Activated T-helper 2 cell treated with anti-CD3 and anti-CD28 coated beads, Interferon-gamma antibody, Interleukin-2, Interleukin-4, amounts not matched to agents 10 μg/mL and 5 μg/mL and 100 μg/mL, durations not matched to agents 14 hours and 24 hours and 36 hours (primary cell): ENCODE measurements around the gene CSTPP1. TPM values are rescaled to one million over a fixed set of nuclear protein-coding genes. Genes with fewer than 3 reads are reported as not detected.
"Not testable (repeated sequence)": the region's sequence is repeated elsewhere in the genome, so short reads cannot be mapped to it uniquely, and the experiment has no call there.

Source experiments
- DNase-seq: peaks from one replicate; pipeline ENCODE4 v3.0.0; 2021; ENCODE audit warnings: low spot score
- H3K27ac Mint-ChIP-seq: one replicate; pipeline ENCODE4 v1.8.0; 2021; ENCODE audit warnings: mixed read lengths
- H3K27me3 Mint-ChIP-seq: one replicate; pipeline ENCODE4 v1.8.0; 2021; ENCODE audit warnings: low read depth, mixed read lengths
- H3K36me3 Mint-ChIP-seq: one replicate; pipeline ENCODE4 v1.8.0; 2021; ENCODE audit warnings: low read depth, mixed read lengths
- H3K4me1 Mint-ChIP-seq: one replicate; pipeline ENCODE4 v1.8.0; 2021; ENCODE audit warnings: low read depth, mixed read lengths
- H3K4me3 Mint-ChIP-seq: one replicate; pipeline ENCODE4 v1.8.0; 2021; ENCODE audit warnings: low read depth, mild to moderate bottlenecking, moderate library complexity, mixed read lengths
- H3K9me3 Mint-ChIP-seq: one replicate; pipeline ENCODE4 v1.8.0; 2021; ENCODE audit warnings: mixed read lengths
- intact Hi-C: fragments of 100-400 bp; cut with micrococcal nuclease; formaldehyde crosslinking; loops from one replicate; pipeline ENCODE4 v1.15.1; 2023
- total RNA-seq: library from RNA; stranded (reverse); gene quantifications from 2 replicates; pipeline ENCODE4 v1.2.3, GENCODE V29; 2022

The CSTPP1 gene
- total RNA-seq, 1 donor from 2014 or later, result 17.8 TPM

GRCh38 chr11:47202576-47202975 lies 266.0 kb downstream of the CSTPP1 start:
- intact Hi-C loops, result no loop called here
- H3K36me3 Mint-ChIP-seq, result no peaks in the 10 kb centered on the region
- H3K4me1 Mint-ChIP-seq, result peaks cover 4% of the 10 kb centered on the region
- no peak for DNase-seq
- no peaks in the 10 kb centered on the region for H3K9me3 Mint-ChIP-seq
- H3K27me3 Mint-ChIP-seq, result peaks cover 15% of the 10 kb centered on the region
- H3K4me3 Mint-ChIP-seq, result no peak overlapping the region
- H3K27ac Mint-ChIP-seq, result no peak overlapping the region

GRCh38 chr11:47204637-47204989 lies 268.1 kb downstream of the CSTPP1 start:
- intact Hi-C loops, result no loop called here

GRCh38 chr11:47206577-47206976 lies 270.0 kb downstream of the CSTPP1 start:
- H3K27me3 Mint-ChIP-seq, H3K36me3 Mint-ChIP-seq, H3K9me3 Mint-ChIP-seq, H3K4me3 Mint-ChIP-seq, H3K4me1 Mint-ChIP-seq, intact Hi-C loops, DNase-seq, H3K27ac Mint-ChIP-seq: not testable (repeated sequence)

More at GRCh38 chr11:47204637-47204989, 268.1 kb downstream of the CSTPP1 start:
- Mint-ChIP-seq H3K4me3 (no peak overlapping the region), H3K27me3 (peaks cover 7% of the 10 kb centered on the region), H3K36me3 (no peaks in the 10 kb centered on the region), H3K27ac (no peak overlapping the region), H3K4me1 (peaks cover 4% of the 10 kb centered on the region), H3K9me3 (no peaks in the 10 kb centered on the region)
- DNase-seq, result no peak

- H3K9me3 Mint-ChIP-seq, result no peaks in the 10 kb centered on the region
- no peak overlapping the region for H3K4me3 Mint-ChIP-seq
- no peak for DNase-seq
- intact Hi-C loops, result no loop called here
- H3K27me3 Mint-ChIP-seq, result peaks cover 3% of the 10 kb centered on the region
- H3K36me3 Mint-ChIP-seq, result no peaks in the 10 kb centered on the region
- peaks cover 7% of the 10 kb centered on the region for H3K4me1 Mint-ChIP-seq
- no peak overlapping the region for H3K27ac Mint-ChIP-seq
Observed at GRCh38 chr11:47207459-47207858, 270.9 kb downstream of the CSTPP1 start.

GRCh38 chr11:47208008-47208552 lies 271.5 kb downstream of the CSTPP1 start:
- H3K4me1 Mint-ChIP-seq, H3K36me3 Mint-ChIP-seq, H3K27me3 Mint-ChIP-seq, DNase-seq, intact Hi-C loops, H3K27ac Mint-ChIP-seq, H3K4me3 Mint-ChIP-seq, H3K9me3 Mint-ChIP-seq: not testable (repeated sequence)

GRCh38 chr11:47208628-47209027 lies 272.1 kb downstream of the CSTPP1 start:
- intact Hi-C loops, result no loop called here
- H3K36me3 Mint-ChIP-seq, result no peaks in the 10 kb centered on the region
- DNase-seq, result no peak
- no peak overlapping the region for H3K27ac Mint-ChIP-seq
- no peak overlapping the region for H3K4me3 Mint-ChIP-seq
- H3K4me1 Mint-ChIP-seq, result peaks cover 9% of the 10 kb centered on the region
- H3K9me3 Mint-ChIP-seq, result no peaks in the 10 kb centered on the region
- peaks cover 3% of the 10 kb centered on the region for H3K27me3 Mint-ChIP-seq

Other genes with a start within 250 kb of the CSTPP1 start
- 58.8 and 66.8 TPM in 2 replicates for gene ARHGAP1, start 236.1 kb upstream of the CSTPP1 start, total RNA-seq
- 10.2 and 12.2 TPM in 2 replicates for gene ZNF408, start 235.7 kb upstream of the CSTPP1 start, total RNA-seq
- 0.11 TPM in 1 of 2 replicates, not detected in the other for gene F2, start 217.5 kb upstream of the CSTPP1 start, total RNA-seq
- gene CKAP5, start 90.5 kb upstream of the CSTPP1 start, total RNA-seq, result 127 and 136 TPM in 2 replicates
- 0.07 and 0.21 TPM in 2 replicates for gene LRP4, start 18.2 kb upstream of the CSTPP1 start, total RNA-seq
- gene ARFGAP2, start 240.1 kb downstream of the CSTPP1 start, total RNA-seq, result 98.6 and 104 TPM in 2 replicates
- gene PACSIN3, start 249.7 kb downstream of the CSTPP1 start, total RNA-seq, result 21.4 and 22.2 TPM in 2 replicates